Putamen (tissue), 1 donor: Measurements from ENCODE around the gene MOBP.
"Not testable (repeated sequence)": the region's sequence is repeated elsewhere in the genome, so short reads cannot be mapped to it uniquely, and the experiment has no call there.

Experiments used
- DNase-seq: peaks from one replicate; pipeline ENCODE4 v3.0.0-alpha.2; 2016; ENCODE audit warnings: low spot score

MOBP gene

DNA sequence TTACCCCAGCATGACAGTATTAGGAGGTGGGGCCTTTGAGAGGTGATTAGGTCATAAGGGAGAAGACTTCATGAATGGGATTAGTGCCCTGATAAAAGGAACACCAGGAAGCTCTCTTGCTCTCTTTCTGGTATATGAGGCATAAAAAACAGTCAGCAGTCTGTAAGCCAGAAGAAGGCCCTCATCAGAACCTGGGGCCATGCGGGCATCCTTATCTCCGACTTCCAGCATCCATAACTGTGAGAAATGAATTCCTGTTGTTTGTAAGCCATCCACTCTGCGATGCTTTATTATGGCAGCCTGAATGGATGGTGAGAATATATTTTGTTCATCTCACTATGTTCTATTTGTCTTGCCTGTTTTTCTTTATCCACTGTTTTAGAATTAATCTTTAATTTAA, 17.7 kb upstream of the MOBP start:
- no peak for DNase-seq

DNA sequence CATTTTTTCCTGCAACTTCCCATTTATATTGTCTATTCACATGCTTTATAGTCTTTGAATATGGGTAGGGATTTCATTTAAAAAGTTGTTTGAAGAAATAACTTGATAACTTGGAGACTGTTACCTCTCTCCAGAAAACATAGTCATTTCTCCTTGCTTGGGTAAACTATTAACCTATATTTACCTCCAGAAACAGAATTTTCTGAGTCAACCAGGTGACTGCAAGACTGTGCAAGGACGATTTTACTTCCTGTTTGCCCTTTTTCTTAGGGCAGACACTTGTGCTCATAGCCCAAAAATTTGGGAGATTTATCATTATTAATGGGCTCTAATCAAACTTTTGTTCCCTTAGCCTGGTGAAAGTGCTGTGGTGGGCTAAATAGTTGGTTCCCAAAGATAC, 14.3 kb upstream of the MOBP start:
- DNase-seq, result no peak

DNA sequence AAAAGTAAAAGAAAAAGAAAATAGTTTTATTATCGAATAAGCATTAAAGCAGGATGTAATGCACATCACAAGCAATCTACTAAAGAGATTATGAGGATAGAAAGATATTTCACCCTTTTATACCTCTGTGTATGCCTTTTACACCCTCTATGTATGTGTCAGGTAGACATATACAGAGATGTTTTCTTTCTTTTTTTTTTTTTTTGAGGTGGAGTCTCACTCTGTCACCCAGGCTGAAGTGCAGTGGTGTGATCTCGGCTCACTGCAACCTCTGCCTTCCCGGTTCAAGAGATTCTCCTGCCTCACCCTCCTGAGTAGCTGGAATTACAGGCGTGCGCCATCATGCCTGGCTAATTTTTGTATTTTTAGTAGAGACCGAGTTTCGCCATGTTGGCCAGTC, 13.6 kb upstream of the MOBP start:
- not testable (repeated sequence) for DNase-seq

GRCh38 chr3:39454591-39455217, 12.8 kb upstream of the MOBP start:
- no peak for DNase-seq

DNA sequence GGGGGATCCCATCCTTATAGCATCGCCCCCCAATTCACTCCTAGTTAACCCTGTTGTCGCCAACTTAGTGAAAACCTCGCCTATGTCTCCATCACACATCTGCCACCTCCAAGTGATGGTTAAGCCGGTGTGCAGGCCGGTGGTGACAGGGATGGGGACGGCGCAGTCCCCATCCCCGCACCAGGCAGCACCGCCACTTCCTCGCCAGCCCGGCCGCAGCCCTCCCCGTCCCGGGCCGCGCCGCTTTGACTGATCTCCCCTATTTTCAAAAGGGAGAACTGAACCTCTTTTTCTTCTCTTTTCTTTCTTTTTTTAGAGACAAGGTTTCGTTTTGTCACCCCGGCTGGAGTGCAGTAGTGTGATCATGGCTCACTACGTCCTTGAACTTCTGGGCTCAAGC, 11.3 kb upstream of the MOBP start:
- no peak for DNase-seq

- DNase-seq, result no peak
Measured at GRCh38 chr3:39457361-39457760, 10.1 kb upstream of the MOBP start.

DNA sequence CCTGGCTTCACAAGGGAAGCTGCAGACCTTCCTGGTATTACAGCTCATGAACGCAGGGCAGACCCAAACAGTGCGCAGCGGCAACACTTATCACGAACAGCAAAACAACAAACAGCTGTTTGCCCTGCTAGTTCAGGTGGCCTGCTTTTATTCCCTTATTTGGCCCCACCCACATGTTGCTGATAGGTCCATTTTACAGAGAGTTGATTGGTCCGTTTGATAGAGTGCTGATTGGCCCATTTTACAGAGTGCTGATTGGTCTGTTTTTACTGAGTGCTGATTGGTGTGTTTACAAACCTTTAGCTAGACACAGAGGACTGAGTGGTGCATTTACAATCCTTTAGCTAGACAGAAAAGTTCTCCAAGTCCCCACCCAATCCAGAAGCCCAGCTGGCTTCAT, 8.9 kb upstream of the MOBP start:
- DNase-seq, result not testable (repeated sequence)

GRCh38 chr3:39460677-39461076, 6.8 kb upstream of the MOBP start:
- DNase-seq, result peak; percentile 92

- DNase-seq, result no peak
Measured at GRCh38 chr3:39463269-39463668, 4.2 kb upstream of the MOBP start.

GRCh38 chr3:39466988-39467387, 492 bp upstream of the MOBP start:
- DNase-seq, result no peak

DNA sequence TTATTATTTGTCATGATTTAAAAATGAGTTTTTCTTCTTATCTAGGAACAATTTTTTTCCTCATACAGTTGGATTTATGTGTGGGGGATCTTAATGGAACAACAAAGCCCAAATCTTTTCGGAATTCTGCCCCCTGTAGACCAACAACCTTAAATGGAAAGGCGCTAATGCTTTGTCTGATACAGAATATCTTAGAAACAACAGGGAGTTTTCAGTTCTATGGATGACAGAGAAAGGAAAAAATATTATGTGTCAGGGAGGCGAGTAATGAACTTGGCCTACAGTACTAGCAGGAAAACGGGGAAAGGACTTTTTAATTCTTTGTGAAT, 592 bp downstream of the MOBP start:
- DNase-seq, result peak; percentile 80

GRCh38 chr3:39469258-39469657, 1.8 kb downstream of the MOBP start:
- no peak for DNase-seq

DNA sequence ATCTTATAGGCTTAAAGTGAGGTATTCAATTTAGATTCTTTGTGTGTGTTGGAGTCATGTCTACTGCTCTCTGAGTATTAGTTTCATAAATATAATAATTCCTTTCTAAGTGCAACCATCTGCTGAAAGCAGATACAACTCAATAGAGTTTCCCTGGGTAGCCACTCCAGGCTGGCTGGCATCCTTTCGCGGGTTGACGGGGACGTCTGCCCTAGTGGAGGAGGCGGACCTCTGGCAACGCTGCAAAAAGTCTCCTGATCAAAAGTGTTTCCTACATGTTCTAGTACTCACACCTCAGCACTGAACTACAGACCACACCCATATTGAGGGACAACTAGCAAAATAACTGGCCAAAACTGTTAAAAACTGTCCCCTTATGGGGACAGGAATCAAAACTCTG, 2.5 kb downstream of the MOBP start:
- DNase-seq, result no peak

- no peak for DNase-seq
Measured at GRCh38 chr3:39471652-39472051, 4.2 kb downstream of the MOBP start.

GRCh38 chr3:39473452-39474125, 6.1 kb downstream of the MOBP start:
- no peak for DNase-seq

DNA sequence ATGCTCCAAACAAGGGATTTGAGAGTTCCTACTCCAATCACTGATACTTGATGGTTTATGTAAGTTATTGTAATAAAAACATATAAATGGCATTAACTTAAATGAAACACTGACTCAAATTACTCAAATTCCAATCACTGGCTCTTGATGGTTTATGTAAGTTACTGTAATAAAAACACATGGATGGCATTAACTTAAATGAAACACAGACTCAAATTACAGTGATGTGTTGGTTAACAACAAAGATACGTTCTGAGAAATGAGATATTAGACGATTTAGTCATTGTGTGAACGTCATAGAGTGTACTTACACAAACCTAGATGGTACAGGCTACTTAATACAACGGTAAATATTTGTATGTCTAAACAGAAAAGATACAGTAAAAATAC, 6.6 kb downstream of the MOBP start:
- DNase-seq, result no peak

GRCh38 chr3:39476783-39477182, 9.3 kb downstream of the MOBP start:
- no peak for DNase-seq

DNA sequence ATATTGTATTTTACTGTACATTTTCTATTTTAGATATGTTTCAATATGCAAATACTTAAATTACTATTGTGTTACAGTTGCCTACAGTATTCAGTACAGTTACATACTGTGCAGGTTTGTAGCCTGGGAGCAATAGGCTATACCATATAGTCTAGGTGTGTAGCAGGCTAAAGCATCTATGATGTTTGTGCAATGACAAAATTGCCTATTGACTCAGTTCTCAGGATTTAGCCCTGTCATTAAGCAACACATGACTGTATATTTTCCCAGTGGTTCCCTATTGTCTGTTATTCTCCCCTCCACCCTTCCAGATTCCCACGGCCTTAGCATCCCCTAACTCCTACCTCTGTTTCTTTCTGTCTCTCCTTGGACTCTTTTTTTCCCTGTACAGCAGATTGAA, 10.7 kb downstream of the MOBP start:
- DNase-seq, result no peak

- DNase-seq, result no peak
Measured at GRCh38 chr3:39479701-39480414, 12.4 kb downstream of the MOBP start.

- no peak for DNase-seq
Measured at GRCh38 chr3:39485547-39485946, 18.1 kb downstream of the MOBP start.

GRCh38 chr3:39491014-39491413, 23.5 kb downstream of the MOBP start:
- no peak for DNase-seq

DNA sequence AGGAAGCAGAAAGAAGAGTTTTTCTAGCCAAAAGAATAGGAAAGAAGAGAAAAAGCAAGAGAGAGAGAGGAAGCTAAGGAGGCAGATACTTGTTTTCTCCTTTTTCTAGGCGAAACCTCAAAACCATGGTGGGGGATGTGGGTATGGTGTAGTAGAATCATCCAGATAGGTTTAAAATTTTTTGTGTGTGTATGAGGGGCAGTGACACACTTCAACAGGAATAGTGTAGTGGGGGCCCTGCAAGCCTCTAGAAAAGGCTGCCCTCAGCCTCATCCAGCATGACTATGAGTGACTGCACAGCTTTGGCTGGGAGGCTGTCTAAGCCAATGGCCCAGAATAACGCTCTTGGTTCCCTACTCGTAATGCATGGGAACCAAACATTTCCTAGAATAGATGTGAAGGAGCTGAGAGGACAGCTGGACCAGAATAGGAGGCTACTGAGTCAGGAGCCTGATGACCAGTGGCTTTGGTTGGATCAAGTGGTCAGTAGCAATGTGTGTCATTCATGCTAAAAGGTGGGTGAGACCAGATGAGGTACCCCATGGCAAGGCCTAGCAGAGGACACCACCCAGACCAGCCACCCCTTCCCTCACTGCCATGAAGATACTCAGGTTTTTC, 24.4 kb downstream of the MOBP start:
- DNase-seq, result no peak

DNA sequence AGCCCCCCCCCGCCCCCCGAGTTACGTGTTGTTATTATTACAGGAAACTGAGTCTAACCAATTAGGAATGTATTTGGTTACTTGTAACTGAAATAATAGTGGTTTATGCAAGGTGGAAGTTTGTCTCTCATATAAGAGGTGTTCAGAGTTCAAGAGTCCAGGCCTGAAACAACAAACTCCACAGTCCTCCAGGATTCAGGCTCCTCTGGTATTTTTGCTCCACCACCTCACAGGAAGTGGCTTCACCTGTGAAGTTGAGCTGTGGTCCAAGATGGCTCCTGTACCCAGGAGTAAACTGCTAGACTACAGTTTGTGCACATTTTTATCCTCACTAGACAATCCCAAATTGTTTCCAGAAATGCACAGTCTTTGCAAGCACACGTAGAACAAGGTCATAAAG, 27.3 kb downstream of the MOBP start:
- no peak for DNase-seq
